ENCODE results near the gene SERPINF2.
"Not testable (repeated sequence)": the region's sequence is repeated elsewhere in the genome, so short reads cannot be mapped to it uniquely, and the experiment has no call there.

The SERPINF2 gene

GRCh38 chr17:1759529-1759928 is 16.9 kb downstream of the SERPINF2 start:
- Histone ChIP-seq H3K27me3 (ENCODE audit: control insufficient read depth, insufficient read depth, low read length) (no peaks in the 10 kb centered on the region), H3K4me1 (ENCODE audit: control insufficient read depth, low read depth, low read length) (peaks cover 22% of the 10 kb centered on the region), H3K27ac (ENCODE audit: low read length) (no peak overlapping the region), H3K36me3 (ENCODE audit: control insufficient read depth, low read depth, low read length) (no peaks in the 10 kb centered on the region), H3K9me3 (ENCODE audit: control insufficient read depth, low read depth, low read length) (no peaks in the 10 kb centered on the region), H3K4me3 (ENCODE audit: low read length) (no peak overlapping the region), H3K9ac (ENCODE audit: low read length) (no peak overlapping the region)

GRCh38 chr17:1762233-1762900 is 19.7 kb downstream of the SERPINF2 start:
- Histone ChIP-seq H3K27ac (ENCODE audit: low read length) (no peak overlapping the region), H3K27me3 (ENCODE audit: control insufficient read depth, insufficient read depth, low read length) (no peaks in the 10 kb centered on the region), H3K36me3 (ENCODE audit: control insufficient read depth, low read depth, low read length) (no peaks in the 10 kb centered on the region), H3K4me1 (ENCODE audit: control insufficient read depth, low read depth, low read length) (peaks cover 22% of the 10 kb centered on the region), H3K9me3 (ENCODE audit: control insufficient read depth, low read depth, low read length) (no peaks in the 10 kb centered on the region), H3K4me3 (ENCODE audit: low read length) (peak overlapping the region; percentile 12), H3K9ac (ENCODE audit: low read length) (peak overlapping the region; percentile 50)

GRCh38 chr17:1762901-1763898 is 20.5 kb downstream of the SERPINF2 start:
- H3K27ac ChIP-seq (ENCODE audit: low read length): no peak overlapping the region
- no peaks in the 10 kb centered on the region for H3K9me3 ChIP-seq (ENCODE audit: control insufficient read depth, low read depth, low read length)
- H3K36me3 ChIP-seq (ENCODE audit: control insufficient read depth, low read depth, low read length): no peaks in the 10 kb centered on the region
- H3K9ac ChIP-seq (ENCODE audit: low read length): no peak overlapping the region
- no peaks in the 10 kb centered on the region for H3K27me3 ChIP-seq (ENCODE audit: control insufficient read depth, insufficient read depth, low read length)
- H3K4me3 ChIP-seq (ENCODE audit: low read length): peak overlapping the region; percentile 12
- H3K4me1 ChIP-seq (ENCODE audit: control insufficient read depth, low read depth, low read length): peaks cover 22% of the 10 kb centered on the region

GRCh38 chr17:1764284-1764683 is 21.6 kb downstream of the SERPINF2 start:
- no peaks in the 10 kb centered on the region for H3K9me3 ChIP-seq (ENCODE audit: control insufficient read depth, low read depth, low read length)
- no peaks in the 10 kb centered on the region for H3K27me3 ChIP-seq (ENCODE audit: control insufficient read depth, insufficient read depth, low read length)
- no peak overlapping the region for H3K27ac ChIP-seq (ENCODE audit: low read length)
- H3K4me1 ChIP-seq (ENCODE audit: control insufficient read depth, low read depth, low read length): peaks cover 22% of the 10 kb centered on the region
- H3K4me3 ChIP-seq (ENCODE audit: low read length): no peak overlapping the region
- no peak overlapping the region for H3K9ac ChIP-seq (ENCODE audit: low read length)
- no peaks in the 10 kb centered on the region for H3K36me3 ChIP-seq (ENCODE audit: control insufficient read depth, low read depth, low read length)

GRCh38 chr17:1764705-1765104 is 22.0 kb downstream of the SERPINF2 start:
- not testable (repeated sequence) for H3K36me3 ChIP-seq (ENCODE audit: control insufficient read depth, low read depth, low read length); H3K9ac ChIP-seq (ENCODE audit: low read length); H3K27me3 ChIP-seq (ENCODE audit: control insufficient read depth, insufficient read depth, low read length); H3K9me3 ChIP-seq (ENCODE audit: control insufficient read depth, low read depth, low read length); H3K27ac ChIP-seq (ENCODE audit: low read length); H3K4me3 ChIP-seq (ENCODE audit: low read length)
- peaks cover 25% of the 10 kb centered on the region for H3K4me1 ChIP-seq (ENCODE audit: control insufficient read depth, low read depth, low read length)

DNA sequence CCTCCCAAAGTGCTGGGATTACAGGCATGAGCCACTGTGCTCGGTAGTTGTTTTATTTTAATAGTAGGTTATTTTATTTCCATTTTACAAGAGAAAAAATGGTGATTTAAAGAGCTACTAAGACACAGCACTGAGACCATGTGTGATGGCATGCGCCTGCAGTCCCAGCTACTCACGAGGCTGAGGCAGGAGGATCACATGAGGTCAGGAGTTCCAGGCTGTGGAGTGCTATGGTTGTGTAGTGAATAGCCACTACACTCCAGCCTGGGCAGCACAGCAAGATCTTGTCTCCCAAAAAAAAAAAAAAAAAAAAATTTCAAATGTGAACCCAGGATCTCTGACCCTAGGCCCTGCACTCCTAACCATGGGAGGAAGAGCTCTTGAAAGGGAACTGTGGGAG is 22.9 kb downstream of the SERPINF2 start:
- Histone ChIP-seq H3K9me3 (ENCODE audit: control insufficient read depth, low read depth, low read length) (no peaks in the 10 kb centered on the region), H3K27ac (ENCODE audit: low read length) (no peak overlapping the region), H3K9ac (ENCODE audit: low read length) (no peak overlapping the region), H3K4me1 (ENCODE audit: control insufficient read depth, low read depth, low read length) (peaks cover 30% of the 10 kb centered on the region), H3K36me3 (ENCODE audit: control insufficient read depth, low read depth, low read length) (no peaks in the 10 kb centered on the region), H3K4me3 (ENCODE audit: low read length) (no peak overlapping the region), H3K27me3 (ENCODE audit: control insufficient read depth, insufficient read depth, low read length) (no peaks in the 10 kb centered on the region)

GRCh38 chr17:1766382-1767135 is 23.9 kb downstream of the SERPINF2 start:
- Histone ChIP-seq H3K9me3 (ENCODE audit: control insufficient read depth, low read depth, low read length) (no peaks in the 10 kb centered on the region), H3K27me3 (ENCODE audit: control insufficient read depth, insufficient read depth, low read length) (no peaks in the 10 kb centered on the region), H3K9ac (ENCODE audit: low read length) (no peak overlapping the region), H3K4me1 (ENCODE audit: control insufficient read depth, low read depth, low read length) (peaks cover 30% of the 10 kb centered on the region), H3K27ac (ENCODE audit: low read length) (no peak overlapping the region), H3K36me3 (ENCODE audit: control insufficient read depth, low read depth, low read length) (no peaks in the 10 kb centered on the region), H3K4me3 (ENCODE audit: low read length) (no peak overlapping the region)

- H3K4me1 ChIP-seq (ENCODE audit: control insufficient read depth, low read depth, low read length): peaks cover 23% of the 10 kb centered on the region
- no peak overlapping the region for H3K9ac ChIP-seq (ENCODE audit: low read length)
- no peak overlapping the region for H3K27ac ChIP-seq (ENCODE audit: low read length)
Observed at GRCh38 chr17:1767358-1767757, 24.7 kb downstream of the SERPINF2 start.

DNA sequence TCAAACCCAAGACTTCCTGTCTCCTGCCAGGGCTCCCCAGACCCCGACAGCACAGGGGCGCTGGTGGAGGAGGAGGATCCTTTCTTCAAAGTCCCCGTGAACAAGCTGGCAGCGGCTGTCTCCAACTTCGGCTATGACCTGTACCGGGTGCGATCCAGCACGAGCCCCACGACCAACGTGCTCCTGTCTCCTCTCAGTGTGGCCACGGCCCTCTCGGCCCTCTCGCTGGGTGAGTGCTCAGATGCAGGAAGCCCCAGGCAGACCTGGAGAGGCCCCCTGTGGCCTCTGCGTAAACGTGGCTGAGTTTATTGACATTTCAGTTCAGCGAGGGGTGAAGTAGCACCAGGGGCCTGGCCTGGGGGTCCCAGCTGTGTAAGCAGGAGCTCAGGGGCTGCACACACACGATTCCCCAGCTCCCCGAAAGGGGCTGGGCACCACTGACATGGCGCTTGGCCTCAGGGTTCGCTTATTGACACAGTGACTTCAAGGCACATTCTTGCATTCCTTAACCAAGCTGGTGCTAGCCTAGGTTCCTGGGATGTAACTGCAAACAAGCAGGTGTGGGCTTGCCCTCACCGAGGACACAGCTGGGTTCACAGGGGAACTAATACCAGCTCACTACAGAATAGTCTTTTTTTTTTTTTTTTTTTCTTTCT is 27.3 kb downstream of the SERPINF2 start:
- no peak overlapping the region for H3K9ac ChIP-seq (ENCODE audit: low read length)
- H3K27ac ChIP-seq (ENCODE audit: low read length): no peak overlapping the region

More at GRCh38 chr17:1767358-1767757, 24.7 kb downstream of the SERPINF2 start:
- no peaks in the 10 kb centered on the region for H3K9me3 ChIP-seq (ENCODE audit: control insufficient read depth, low read depth, low read length)
- no peak overlapping the region for H3K4me3 ChIP-seq (ENCODE audit: low read length)
- H3K27me3 ChIP-seq (ENCODE audit: control insufficient read depth, insufficient read depth, low read length): no peaks in the 10 kb centered on the region
- no peaks in the 10 kb centered on the region for H3K36me3 ChIP-seq (ENCODE audit: control insufficient read depth, low read depth, low read length)

GRCh38 chr17:1773000-1773695 is 30.5 kb downstream of the SERPINF2 start:
- H3K36me3 ChIP-seq (ENCODE audit: control insufficient read depth, low read depth, low read length): peaks cover 17% of the 10 kb centered on the region
- not testable (repeated sequence) for H3K4me3 ChIP-seq (ENCODE audit: low read length); H3K27me3 ChIP-seq (ENCODE audit: control insufficient read depth, insufficient read depth, low read length); H3K4me1 ChIP-seq (ENCODE audit: control insufficient read depth, low read depth, low read length); H3K27ac ChIP-seq (ENCODE audit: low read length); H3K9ac ChIP-seq (ENCODE audit: low read length); H3K9me3 ChIP-seq (ENCODE audit: control insufficient read depth, low read depth, low read length)

More for the DNA sequence above, 27.3 kb downstream of the SERPINF2 start:
- Histone ChIP-seq H3K4me3 (ENCODE audit: low read length) (no peak overlapping the region), H3K27me3 (ENCODE audit: control insufficient read depth, insufficient read depth, low read length) (no peaks in the 10 kb centered on the region), H3K36me3 (ENCODE audit: control insufficient read depth, low read depth, low read length) (no peaks in the 10 kb centered on the region), H3K9me3 (ENCODE audit: control insufficient read depth, low read depth, low read length) (no peaks in the 10 kb centered on the region), H3K4me1 (ENCODE audit: control insufficient read depth, low read depth, low read length) (peaks cover 8% of the 10 kb centered on the region)
